ENCODE measurements around the gene IFTAP.

- TF ChIP-seq POLR2A (IDR thresholded peaks at IDR 0.05) (no peak), POLR2AphosphoS5 (IDR thresholded peaks at IDR 0.05) (no peak)
Observed at GRCh38 chr11:36567694-36568093, 26.6 kb upstream of the IFTAP start, which contains the start of gene RAG1.
